Measurements from ENCODE around the gene TESK1.
"Not testable (repeated sequence)": the region's sequence is repeated elsewhere in the genome, so short reads cannot be mapped to it uniquely, and the experiment has no call there.

Gene TESK1

DNA sequence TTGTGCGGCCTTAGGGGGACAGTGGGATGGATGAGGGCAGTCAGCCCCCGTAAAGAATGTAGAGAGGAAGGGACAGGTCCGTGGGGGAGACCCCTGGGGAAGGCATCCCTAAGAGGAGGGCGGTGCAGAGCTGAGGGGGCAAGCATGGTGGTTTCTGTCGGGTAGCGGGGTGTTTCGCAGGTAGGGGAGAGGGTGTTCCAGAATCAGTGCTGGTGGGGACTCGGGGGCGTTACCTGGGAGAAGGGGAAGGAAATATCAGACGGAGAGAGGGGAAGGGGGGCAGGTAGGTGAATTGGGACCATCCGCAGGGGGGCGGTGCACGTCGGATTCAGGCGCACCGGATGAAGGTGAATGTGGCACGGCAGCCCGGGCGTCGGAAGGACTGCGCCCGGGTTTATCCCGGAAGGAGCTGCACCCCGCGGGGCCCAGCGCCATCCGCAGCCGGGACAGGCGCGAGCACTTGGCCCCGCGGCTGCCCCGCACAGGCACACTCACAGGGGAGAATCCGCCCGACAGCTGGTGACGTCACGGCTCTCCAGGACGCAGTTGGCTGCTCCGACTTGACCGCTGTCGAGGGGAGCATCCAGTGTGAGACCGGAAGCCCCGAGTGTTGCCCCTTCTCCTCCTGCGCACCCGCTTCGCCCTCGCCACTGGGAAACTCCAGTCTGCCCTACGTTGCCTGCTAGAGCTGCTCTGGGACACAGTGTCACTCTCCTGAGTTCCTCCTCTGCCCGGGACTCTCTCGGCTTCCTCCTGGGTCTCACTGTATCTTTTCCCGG is 11.8 kb downstream of the TESK1 start:
- DNase-seq, result no peak

DNA sequence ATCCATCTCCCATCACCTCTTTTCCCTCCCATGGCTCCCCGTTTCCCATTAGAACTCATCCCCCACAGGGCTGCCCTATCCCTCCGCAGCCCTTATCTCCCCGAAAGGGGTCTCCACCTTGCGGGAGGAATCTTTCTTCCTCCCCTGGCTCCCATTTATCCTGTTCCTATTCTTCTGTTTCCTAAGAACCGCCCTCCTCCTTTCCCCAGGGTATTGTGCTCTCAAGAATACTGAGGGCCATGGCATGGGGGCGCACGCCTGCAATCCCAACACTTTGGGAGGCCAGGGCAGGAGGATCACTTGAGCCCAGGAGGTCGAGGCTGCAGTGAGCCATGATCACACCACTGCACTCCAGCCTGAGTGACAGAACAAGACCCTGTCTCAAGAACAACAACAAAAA is 12.5 kb downstream of the TESK1 start:
- DNase-seq, result no peak

DNA sequence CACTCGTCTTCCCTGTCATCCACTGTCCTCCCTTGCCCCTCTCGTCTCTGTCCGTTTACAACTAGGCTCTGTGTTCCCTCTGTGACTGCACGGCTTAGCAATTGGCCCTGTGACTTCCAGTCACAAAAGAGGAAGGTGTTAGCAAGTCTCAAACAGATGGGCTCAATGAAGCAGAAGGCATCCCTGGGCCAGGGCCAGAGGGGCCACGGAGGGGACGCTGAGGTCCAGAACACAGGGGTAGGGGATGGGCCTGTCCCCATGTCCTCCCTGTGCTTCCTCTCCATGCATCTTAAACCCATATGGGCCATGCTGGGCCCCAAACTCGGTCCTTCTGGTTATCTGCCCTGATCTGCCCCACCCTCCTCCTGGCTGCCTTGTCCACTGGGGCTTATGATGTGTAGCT is 13.3 kb downstream of the TESK1 start, which contains the start of gene CD72:
CD72 (minus strand) TSS at position 89 of the 403 bp plus-strand sequence. CDS start 110 bp downstream, outside the sequence.
- no peak for DNase-seq

DNA sequence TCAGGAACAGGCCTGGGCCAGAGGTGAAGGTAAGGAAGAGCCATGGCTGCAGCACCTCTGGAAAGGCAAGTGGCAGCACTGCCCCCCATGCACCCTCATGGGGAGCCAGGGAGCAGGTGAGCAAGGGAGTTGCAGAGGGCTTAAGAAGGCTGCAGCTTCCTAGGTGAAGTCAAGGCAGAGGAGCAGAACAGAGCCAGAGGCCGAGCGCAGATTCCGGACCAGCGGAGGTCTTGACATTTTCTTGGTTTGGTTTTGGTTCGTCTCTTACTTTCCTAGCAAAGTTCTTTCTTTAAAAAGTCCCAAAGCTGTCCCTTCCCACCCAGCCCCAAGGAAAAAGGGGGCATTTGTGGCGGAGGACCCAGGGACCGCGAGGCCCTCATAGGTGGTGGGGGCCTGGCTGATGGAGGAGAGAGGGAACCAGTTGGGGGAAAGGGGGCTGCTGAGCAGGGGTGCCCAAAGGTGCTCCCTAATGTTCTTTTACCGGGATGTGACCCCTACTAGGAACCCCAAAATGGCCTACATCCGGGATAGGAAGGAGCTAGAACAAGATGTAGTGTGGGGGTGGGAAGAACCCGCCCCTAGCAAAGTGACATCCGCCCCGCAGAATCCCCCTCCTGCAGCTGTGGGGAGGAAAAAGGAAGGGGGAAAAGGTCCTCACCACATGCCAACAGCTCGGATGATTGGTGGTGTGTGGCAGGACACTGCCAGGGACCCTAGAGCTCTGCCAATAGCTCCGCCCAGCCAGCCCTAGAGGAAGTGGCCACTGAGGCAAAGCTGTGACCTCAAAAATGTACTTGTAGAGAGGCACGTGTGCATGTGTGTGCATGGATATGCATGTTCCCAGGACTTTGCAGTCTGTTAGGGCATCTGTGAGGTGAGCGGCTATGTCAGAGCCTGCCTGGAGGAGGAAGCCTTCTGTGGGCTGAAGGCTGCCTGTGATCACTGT is 14.1 kb downstream of the TESK1 start:
- DNase-seq, result no peak

DNA sequence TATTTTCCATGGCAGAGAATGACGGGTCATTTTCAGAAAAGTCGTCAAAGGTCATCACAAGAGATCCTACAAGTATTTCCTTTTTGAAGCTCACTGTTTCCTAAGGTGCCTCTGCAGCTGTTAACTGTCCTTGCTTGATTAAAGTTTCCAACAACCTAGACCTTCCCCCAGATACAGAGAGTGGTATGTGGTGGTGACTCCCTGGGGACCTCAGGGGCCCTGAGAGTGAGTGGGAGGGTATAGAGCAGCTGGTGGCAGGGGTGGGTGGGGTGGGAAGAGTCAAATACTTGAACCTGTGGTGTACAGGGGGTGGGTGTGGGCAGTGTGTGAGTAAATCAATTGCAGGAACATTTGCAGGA is 14.7 kb downstream of the TESK1 start:
- DNase-seq, result no peak

DNA sequence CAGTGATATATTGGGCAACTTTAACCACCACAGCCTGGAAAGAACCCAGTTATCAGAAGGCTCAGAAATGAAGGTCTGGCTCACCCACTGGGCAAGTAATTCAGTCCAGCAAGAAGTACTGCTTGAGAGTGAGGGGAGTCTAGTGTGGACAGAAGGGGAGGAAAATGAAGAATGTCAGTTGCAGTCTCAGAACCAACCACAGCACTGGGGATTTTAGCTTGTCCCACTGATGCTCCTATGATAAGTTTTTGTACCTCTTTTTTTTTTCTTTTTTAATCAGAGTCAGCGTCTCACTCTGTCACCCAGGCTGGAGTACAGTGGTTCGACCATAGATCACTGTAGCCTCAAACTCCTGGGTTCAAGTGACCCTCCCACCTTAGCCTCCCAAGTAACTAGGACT is 22.5 kb downstream of the TESK1 start:
- no peak for DNase-seq

DNA sequence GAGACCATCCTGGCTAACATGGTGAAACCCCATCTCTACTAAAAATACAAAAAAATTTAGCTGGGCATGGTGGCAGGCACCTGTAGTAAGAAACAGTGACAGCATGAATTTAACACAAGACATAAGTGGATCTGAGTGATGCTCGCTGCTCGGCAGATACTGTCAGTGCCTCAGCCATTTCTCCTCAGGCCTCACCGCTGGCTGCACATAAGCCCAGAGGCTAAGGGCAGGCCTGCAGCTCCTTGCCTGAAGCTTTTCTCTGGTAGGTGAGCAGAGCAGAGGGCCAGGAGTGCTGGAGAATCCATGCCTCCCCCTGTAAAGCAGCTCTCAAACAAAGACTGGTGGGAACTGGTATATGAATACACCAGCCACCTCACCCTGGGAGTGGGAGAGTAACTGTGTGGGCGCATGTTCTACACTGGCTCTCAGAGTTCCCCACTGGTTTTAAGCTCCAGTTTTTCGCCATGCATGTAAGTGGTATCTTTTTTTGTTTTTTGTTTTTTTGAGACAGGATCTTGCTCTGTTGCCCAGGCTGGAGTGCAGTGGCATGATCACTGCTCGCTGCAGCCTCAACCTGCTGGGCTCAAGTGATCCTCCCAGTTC is 23.4 kb downstream of the TESK1 start:
- DNase-seq, result no peak

DNA sequence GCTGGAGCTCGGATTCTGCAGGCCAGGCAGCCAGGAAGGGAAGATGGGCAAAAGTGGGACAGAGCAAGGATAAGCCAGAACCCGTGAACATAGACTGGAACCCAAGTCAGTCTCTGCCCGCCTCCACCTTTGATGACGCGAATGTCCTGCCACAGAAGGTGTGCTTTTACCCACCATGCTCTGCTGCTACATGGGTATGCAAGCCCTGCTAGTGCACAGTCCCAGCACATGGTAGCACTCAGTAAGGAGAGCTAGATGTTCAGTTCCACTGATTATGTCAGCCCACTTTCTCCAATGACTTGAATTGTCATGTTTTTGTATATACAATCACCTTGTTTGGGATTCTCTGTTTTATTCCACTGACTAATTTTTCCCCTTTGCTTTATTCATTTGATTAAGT is 24.5 kb downstream of the TESK1 start:
- DNase-seq, result no peak

DNA sequence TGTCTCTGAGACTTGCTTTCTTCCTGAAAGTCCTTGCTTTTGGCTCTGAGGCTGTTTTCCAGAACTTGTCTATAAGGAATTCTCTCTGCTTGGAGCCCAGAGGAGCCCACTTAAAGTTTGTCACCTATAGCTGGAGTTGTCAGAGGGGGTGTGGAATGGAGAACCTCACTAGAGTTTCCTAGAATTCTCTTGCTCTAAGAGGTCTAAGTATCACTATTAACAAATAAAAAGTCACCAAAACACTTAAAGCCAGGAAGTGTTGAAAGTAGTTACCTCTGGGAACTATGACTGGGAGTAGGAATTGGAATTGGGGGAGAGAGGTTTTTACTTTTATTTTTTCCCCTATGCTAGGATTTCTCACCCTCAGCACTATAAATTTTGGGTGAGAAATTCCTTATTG is 30.7 kb downstream of the TESK1 start:
- DNase-seq, result no peak

DNA sequence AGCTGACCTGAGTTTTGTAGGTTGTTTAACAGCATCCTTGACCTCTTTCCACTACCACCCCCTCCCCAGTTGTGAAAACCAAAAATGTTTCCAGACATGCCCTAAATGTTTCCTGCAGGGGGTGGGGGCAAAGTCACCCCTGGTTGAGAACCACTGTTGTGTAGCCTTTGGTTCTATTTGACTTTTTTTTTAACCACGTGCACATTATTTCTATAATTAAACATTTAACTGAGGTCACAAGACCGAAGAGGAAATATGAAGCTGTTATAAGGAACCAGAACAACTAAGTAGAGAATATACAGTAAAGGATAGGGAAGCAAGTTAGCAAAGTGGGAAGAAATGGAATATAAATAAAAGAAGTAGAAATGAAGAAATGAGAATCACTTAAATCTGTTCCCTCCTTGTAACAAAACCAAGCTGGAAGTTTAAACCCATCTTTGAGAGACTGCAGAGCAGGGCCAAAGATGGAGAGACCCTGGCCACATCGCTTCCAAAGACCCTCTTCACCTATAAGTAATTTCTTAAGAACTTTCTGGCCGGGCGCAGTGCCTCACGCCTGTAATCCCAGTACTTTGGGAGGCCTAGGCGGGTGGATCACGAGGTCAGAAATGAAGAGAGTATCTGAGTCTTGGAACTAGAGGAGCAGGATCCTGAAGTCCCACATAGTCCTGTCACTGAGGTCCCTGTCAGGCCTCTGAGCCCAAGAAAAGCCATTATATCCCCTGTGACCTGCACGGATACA is 31.2 kb downstream of the TESK1 start:
- DNase-seq, result no peak

DNA sequence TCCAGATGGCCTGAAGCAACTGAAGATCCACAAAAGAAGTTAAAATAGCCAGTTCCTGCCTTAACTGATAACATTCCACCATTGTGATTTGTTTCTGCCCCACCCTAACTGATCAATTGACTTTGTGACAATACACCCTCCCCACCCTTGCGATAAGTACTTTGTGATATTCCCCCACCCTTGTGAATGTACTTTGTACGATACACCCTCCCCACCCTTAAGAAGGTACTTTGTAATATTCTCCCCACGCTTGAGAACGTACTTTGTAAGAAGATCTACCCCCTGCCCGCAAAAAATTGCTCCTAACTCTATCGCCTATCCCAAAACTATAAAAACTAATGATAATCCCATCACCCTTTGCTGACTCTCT is 31.8 kb downstream of the TESK1 start:
- not testable (repeated sequence) for DNase-seq

DNA sequence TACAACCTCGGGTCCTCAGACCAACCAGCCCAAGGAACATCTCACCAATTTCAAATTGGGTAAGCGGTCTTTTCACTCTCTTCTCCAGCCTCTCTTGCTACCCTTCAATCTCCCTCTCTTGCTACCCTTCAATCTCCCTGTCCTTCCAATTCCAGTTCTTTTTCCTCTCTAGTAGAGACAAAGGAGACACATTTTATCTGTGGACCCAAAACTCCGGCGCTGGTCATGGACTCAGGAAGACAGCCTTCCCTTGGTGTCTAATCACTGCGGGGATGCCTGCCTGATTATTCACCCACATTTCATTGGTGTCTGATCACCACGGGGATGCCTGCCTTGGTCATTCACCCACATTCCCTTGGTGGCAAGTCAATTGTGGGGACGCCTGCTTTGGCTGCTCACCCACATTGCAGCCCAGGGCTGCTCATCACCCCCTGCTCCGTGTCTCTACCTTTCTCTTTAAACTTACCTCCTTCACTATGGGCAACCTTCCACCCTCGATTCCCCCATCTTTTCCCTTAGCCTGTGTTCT is 32.4 kb downstream of the TESK1 start:
- not testable (repeated sequence) for DNase-seq

DNA sequence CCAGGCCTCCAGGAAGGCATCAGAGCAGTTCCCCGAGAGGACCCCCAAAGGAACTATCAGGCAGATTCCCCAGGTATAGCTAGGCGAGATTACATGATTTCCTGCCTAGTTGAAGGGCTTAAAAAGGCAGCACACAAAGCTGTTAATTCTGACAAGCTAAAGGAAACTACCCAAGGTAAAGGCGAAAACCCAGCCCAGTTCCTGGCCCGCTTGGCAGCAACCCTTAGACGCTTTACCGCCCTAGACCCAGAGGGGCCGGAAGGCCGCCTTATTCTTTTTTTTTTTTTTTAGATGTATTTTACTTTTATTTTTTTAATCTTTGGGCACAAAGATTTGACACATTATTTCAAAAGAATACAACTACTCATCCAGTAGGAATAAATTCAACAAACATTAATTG is 33.7 kb downstream of the TESK1 start:
- DNase-seq, result not testable (repeated sequence)

DNA sequence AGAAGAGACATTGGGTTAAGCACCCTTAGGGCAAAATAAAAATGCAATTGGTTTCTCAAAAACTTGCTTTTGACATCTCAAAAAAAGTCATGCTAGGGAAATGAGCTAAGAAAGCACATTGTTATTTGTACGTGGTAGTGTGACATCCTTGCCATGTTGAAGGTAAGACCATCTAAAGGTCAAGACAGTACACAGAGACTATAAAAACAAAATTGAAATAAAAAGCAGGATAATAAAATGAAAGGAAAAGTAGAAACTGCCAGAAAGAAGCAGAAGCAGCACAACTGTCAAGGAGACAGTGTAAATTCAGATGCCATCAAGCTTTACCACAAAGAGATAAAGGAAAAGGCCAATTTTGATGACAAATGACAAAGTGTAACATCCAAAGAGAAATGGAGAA is 34.2 kb downstream of the TESK1 start:
- not testable (repeated sequence) for DNase-seq

DNA sequence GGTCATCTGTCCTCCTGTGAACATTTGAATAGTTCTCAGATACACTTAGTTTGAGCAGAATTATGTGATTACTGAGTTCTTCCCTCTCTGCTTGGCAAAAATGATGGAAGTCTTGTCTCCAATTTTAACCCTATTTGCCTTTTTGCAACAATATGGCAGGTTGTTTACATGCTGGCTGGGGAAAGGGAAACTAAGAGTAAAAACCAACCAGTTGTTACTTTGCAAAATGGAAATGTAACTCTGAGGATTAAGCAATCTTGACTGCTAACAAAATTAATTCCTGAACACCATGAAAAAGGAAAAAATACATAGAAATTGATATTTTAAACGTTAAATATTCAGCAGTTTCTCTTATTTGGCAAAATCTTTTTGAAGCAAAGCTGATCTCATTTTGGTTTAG is 34.6 kb downstream of the TESK1 start:
- DNase-seq, result no peak

DNA sequence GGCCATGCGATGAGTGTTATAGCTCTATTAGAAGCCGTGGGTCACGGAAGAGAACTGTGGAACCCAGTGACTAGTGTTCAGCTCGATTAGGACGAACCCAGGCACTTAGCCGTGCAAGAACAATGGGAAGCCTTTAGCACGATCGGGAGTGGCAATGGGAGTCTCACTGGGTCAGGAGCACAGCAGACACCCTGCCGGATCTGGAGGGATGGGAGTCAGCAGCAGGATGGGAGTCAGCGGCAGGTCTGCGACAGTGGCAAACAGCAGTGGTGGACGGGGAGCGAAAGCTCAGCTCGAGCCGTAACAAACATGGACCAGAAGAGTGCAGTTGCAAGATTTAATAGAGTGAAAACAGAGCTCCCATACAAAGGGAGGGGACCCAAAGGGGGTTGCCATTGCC is 35.4 kb downstream of the TESK1 start:
- DNase-seq, result not testable (repeated sequence)

DNA sequence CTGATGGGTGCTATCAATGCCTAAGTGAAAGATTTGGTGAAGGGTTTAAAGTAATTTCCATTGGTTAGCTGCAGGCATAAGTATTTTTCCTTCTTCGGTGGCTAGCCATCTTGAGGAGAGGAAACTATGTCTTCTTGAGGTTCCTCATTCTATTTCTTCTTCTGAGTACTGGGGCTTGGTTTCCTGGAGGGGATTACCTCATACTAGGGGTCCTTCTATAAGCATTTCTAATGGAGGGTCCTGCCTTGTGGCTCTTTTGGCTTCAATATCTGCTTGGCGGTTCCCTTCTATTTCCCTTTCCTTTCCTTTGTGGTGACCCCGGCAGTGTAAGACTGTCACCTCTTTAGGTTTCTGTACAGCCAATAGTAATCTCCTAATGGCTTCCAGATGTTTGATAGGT is 36.4 kb downstream of the TESK1 start:
- DNase-seq, result not testable (repeated sequence)

DNA sequence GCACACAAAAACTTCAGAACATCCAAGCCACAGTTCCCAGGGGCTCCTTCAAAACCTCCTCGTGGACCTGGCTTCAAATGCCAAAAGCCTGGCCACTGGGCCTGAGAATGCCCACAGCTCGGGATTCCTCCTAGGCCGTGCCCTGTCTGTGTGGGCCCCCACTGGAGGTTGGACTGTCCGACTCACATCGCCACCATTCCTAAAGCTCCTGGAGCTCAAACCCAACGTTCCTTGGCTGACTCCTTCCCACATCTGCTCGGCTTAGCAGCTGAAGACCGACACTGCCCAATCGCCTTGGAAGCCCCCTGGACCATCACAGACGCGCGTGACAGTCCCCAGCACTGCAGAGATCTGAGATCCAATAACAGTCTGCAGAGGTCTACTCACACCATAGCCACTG is 38.0 kb downstream of the TESK1 start:
- DNase-seq, result no peak

DNA sequence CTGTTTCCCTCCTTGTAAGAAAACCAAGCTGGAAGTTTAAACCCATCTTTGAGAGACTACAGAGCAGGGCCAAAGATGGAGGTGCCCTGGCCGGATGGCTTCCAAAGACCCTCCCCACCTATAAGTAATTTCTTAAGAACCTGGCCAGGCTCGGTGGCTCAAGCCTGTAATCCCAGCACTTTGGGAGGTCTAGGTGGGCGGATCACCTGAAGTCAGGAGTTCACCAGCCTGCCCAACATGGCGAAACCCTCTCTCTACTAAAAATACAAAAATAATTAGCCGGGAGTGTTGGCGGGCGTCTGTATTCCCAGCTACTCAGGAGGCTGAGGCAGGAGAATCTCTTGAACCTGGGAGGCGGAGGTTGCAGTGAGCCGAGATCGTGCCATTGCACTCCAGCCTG is 40.7 kb downstream of the TESK1 start:
- DNase-seq, result not testable (repeated sequence)

DNA sequence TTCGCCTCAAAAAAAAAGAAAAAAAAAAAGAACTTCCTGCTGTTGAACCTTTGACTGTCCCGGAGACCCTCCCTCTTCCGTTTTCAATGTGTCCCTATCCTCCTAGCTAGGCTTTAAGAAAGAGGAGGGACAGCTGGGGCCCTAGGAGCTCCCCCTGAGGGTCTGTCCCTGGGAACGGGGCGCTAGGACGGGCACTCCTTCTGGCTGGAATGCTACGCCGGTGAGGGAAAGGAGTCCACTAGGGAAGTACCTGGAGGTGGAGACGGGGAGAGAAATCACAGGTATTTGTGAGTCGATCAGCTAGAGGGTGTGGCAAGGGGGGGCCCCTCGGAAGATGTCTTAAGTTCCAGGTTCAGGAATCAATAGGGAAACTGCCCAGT is 41.1 kb downstream of the TESK1 start:
- no peak for DNase-seq

DNA sequence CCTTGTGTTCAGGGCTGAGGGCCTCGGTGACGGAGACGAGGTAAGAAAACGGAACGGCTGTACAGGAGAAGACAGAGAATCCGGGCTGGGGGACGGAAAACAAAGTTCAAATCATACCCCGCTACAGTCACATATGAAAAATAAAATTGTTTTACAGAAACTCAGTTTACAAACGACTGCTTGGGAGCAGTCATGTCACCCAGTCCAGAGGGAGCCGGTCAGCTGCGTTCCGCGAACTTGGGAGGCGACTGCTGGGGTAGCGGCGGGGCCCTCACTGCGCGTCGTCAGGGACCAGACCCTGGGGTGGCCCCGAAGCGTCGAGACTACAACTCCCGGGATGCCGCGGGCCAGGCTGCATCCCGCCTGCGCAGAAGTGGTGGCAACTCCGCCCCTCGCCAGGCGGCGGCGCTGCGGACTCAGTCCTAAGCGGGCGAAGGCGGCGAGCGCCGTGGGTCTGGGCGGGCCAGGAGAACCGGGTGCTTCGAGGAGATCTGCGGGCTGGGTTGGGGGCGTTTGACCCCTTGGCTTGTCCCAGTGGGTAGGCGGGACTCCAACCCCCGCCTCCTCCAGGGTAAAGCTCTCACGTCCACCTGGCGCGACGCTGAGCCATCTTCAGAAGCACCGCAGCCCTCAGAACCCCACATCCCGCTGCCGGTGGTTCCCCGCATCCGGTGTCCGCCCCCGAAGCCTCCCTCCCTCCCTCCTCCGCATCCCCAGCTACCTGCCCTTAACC is 41.6 kb downstream of the TESK1 start:
- DNase-seq, result peak; percentile 82 to 95

All from NCI-H446 (cell line).